GM18858 (cell line): ENCODE data around the gene IFNL4.

Experiments
- ATAC-seq: cut with Tn5 transposase; IDR thresholded peaks from one replicate; pipeline ENCODE4 v1.9.1; 2021; ENCODE audit not compliant: unreplicated experiment

IFNL4 gene

GRCh38 chr19:39196320-39196719, 52.3 kb downstream of the IFNL4 start:
- ATAC-seq = no peak
